Activated T-cell treated with anti-CD3 and anti-CD28 coated beads, Interleukin-2, amount 50 U/mL, for 1 hour (primary cell): ENCODE data around the gene RHOH.

Source experiments
- DNase-seq: peaks from one replicate; pipeline ENCODE4 v3.0.0-alpha.2; 2020

Gene RHOH

GRCh38 chr4:40209401-40209800 is 12.6 kb downstream of the RHOH start:
- no peak for DNase-seq

GRCh38 chr4:40210776-40211175 is 13.9 kb downstream of the RHOH start:
- no peak for DNase-seq

- DNase-seq = no peak
Measured at GRCh38 chr4:40211224-40212185, 14.7 kb downstream of the RHOH start.

- DNase-seq = no peak
Measured at GRCh38 chr4:40212674-40213527, 16.1 kb downstream of the RHOH start.

GRCh38 chr4:40214038-40214437 is 17.2 kb downstream of the RHOH start:
- no peak for DNase-seq

GRCh38 chr4:40214661-40215418 is 18.0 kb downstream of the RHOH start:
- no peak for DNase-seq

GRCh38 chr4:40216622-40217366 is 20.0 kb downstream of the RHOH start:
- no peak for DNase-seq

GRCh38 chr4:40221744-40222143 is 24.9 kb downstream of the RHOH start:
- no peak for DNase-seq

GRCh38 chr4:40223343-40223742 is 26.5 kb downstream of the RHOH start:
- DNase-seq = no peak

- no peak for DNase-seq
Measured at GRCh38 chr4:40224432-40224831, 27.6 kb downstream of the RHOH start.

GRCh38 chr4:40225497-40225896 is 28.7 kb downstream of the RHOH start:
- DNase-seq = no peak

- peak; percentile 50 for DNase-seq
Measured at GRCh38 chr4:40227284-40227683, 30.5 kb downstream of the RHOH start.

GRCh38 chr4:40228497-40229365 is 31.9 kb downstream of the RHOH start:
- peak; percentile 18 for DNase-seq

GRCh38 chr4:40231316-40231863 is 34.6 kb downstream of the RHOH start:
- DNase-seq = peak; percentile 46

GRCh38 chr4:40232610-40233009 is 35.8 kb downstream of the RHOH start:
- no peak for DNase-seq

GRCh38 chr4:40233227-40233626 is 36.4 kb downstream of the RHOH start:
- DNase-seq = no peak

- no peak for DNase-seq
Measured at GRCh38 chr4:40234519-40235039, 37.7 kb downstream of the RHOH start.

GRCh38 chr4:40238008-40238699 is 41.3 kb downstream of the RHOH start:
- DNase-seq = peak; percentile 51

GRCh38 chr4:40238700-40239548 is 42.1 kb downstream of the RHOH start:
- peak; percentile 69 for DNase-seq
